WTC11 (cell line): ENCODE results near the gene HAP1. TPM values are rescaled to one million over a fixed set of nuclear protein-coding genes. Genes with fewer than 3 reads are reported as not detected.
"Not testable (repeated sequence)": the region's sequence is repeated elsewhere in the genome, so short reads cannot be mapped to it uniquely, and the experiment has no call there.

ENCODE experiments used
- ATAC-seq: fragments of 200-7000 bp; cut with Tn5 transposase; 2 replicates; pipeline ENCODE4 v1.10.0; 2021; ENCODE audit warnings: mild to moderate bottlenecking, moderate library complexity
- CTCF ChIA-PET: fragments of 300-600 bp; sonication (Branson Sonifier 250); formaldehyde crosslinking; loops from one replicate; lab custom pipeline; 2021; ENCODE audit warnings: antibody characterized with exemption; lab: Charles Lee
- POLR2A ChIA-PET: fragments of 350-600 bp; sonication (Branson Sonifier 250); formaldehyde crosslinking; loops from one replicate; lab custom pipeline; 2021; ENCODE audit warnings: antibody characterized with exemption; lab: Charles Lee
- DNase-seq: peaks from one replicate; pipeline ENCODE4 v3.0.0; 2021; ENCODE audit warnings: low spot score
- H3K27ac Mint-ChIP-seq: 2 replicates; pipeline ENCODE4 v1.8.0; 2021; ENCODE audit warnings: mixed read lengths
- H3K27me3 Mint-ChIP-seq: 2 replicates; pipeline ENCODE4 v1.8.0; 2021; ENCODE audit warnings: low read depth, mild to moderate bottlenecking, moderate library complexity, mixed read lengths
- H3K36me3 Mint-ChIP-seq: 2 replicates; pipeline ENCODE4 v1.8.0; 2021; ENCODE audit warnings: mixed read lengths
- H3K4me1 Mint-ChIP-seq: 2 replicates; pipeline ENCODE4 v1.8.0; 2022; ENCODE audit warnings: mixed read lengths
- H3K4me3 Mint-ChIP-seq: 2 replicates; pipeline ENCODE4 v1.8.0; 2021; ENCODE audit warnings: mild to moderate bottlenecking, moderate library complexity, mixed read lengths
- H3K9me3 Mint-ChIP-seq: 2 replicates; pipeline ENCODE4 v1.8.0; 2021; ENCODE audit warnings: mixed read lengths
- ETV6 ChIP-seq: sonication (generic); formaldehyde crosslinking; IDR thresholded peaks from 2 replicates; pipeline ENCODE4 v1.8.1; 2022; ENCODE audit warnings: mild to moderate bottlenecking, missing genetic modification reagents
- FOXP1 ChIP-seq: sonication (generic); formaldehyde crosslinking; IDR thresholded peaks from 2 replicates; pipeline ENCODE4 v1.8.0; 2022; ENCODE audit warnings: missing genetic modification reagents, mild to moderate bottlenecking, moderate library complexity, borderline replicate concordance
- NFYB ChIP-seq: sonication (generic); formaldehyde crosslinking; conservative IDR thresholded peaks from 2 replicates; pipeline ENCODE4 v1.8.0; 2022; ENCODE audit warnings: low read depth, missing genetic modification reagents
- SMAD3 ChIP-seq: sonication (generic); formaldehyde crosslinking; IDR thresholded peaks from 2 replicates; pipeline ENCODE4 v1.8.0; 2022; ENCODE audit warnings: missing genetic modification reagents, mild to moderate bottlenecking, borderline replicate concordance
- SP1 ChIP-seq: sonication (generic); formaldehyde crosslinking; conservative IDR thresholded peaks from 2 replicates; pipeline ENCODE4 v1.8.1; 2022; ENCODE audit warnings: missing genetic modification reagents
- ZNF121 ChIP-seq: sonication (generic); formaldehyde crosslinking; IDR thresholded peaks from 2 replicates; pipeline ENCODE4 v1.8.0; 2023; ENCODE audit warnings: missing genetic modification reagents
- ZNF423 ChIP-seq: fragments of 250-450 bp; sonication (Bioruptor Pico); IDR thresholded peaks from 2 replicates; pipeline ENCODE4 v2.1.2; 2022; ENCODE audit warnings: mild to moderate bottlenecking, moderate library complexity
- total RNA-seq: library from RNA; stranded (reverse); gene quantifications from 3 replicates; pipeline ENCODE4 v1.2.3, GENCODE V29; 2021
- TF ChIP-seq, protein P1 (sequence below): sonication (generic); formaldehyde crosslinking; IDR thresholded peaks from 2 replicates; pipeline ENCODE4 v1.8.0; 2023; ENCODE audit warnings: mild to moderate bottlenecking, missing genetic modification reagents
- TF ChIP-seq, protein P2 (sequence below): sonication (generic); formaldehyde crosslinking; IDR thresholded peaks from 2 replicates; pipeline ENCODE4 v1.8.0; 2022; ENCODE audit warnings: missing genetic modification reagents

Gene HAP1
- total RNA-seq, 1 experiment from 2014 or later = 4.4 TPM

DNA sequence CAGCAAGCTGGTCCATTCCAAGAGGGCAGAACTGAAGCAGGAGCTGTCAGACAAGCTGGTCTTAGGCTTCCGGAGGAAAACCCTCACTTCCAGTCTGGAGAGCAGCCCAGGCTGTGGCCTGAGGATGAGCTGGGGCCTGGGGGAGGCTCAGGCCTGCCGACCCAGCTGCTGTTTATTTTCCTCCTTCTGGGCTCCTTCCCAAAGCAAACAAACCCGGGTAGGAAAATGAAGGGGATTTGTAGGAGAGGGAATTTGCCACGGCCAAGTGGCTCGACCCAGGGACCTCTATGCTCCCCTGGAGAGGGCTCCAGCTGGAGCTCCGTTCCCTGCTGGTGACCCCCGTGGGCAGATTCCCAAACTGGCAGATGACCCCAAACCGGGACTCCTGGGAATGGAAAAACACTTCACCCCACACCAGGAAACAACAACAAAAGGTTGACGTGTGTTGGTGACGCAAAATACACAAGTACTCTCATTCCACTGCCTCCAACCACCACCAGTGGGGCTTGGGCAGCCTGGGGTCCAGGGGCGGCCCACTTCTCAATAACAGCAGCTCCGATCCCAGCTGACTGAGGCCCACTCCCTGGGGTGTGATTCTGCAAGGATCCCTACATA is 43.2 kb upstream of the HAP1 start:
- CTCF ChIA-PET = interaction anchor here (0.8 to 7.1 kb wide), 11 partner anchors 8 to 249 kb away, joined by 3 to 135 read pairs (median 4); partner anchors contain the start of genes JUP and P3H4
- no peaks in the 10 kb centered on the region for H3K9me3 Mint-ChIP-seq
- peaks cover 64% of the 10 kb centered on the region for H3K4me1 Mint-ChIP-seq
- H3K27ac Mint-ChIP-seq = peak overlapping the region; percentile 70; the same call in 1 of the 2 replicates
- H3K4me3 Mint-ChIP-seq = no peak overlapping the region
- POLR2A ChIA-PET = interaction anchor here (0.7 to 3.0 kb wide), 5 partner anchors 8 to 106 kb away, joined by 3 to 29 read pairs (median 3); partner anchors contain the start of gene JUP
- no peaks in the 10 kb centered on the region; the same call in 1 of the 2 replicates for H3K36me3 Mint-ChIP-seq
- TF ChIP-seq, protein P1, sequence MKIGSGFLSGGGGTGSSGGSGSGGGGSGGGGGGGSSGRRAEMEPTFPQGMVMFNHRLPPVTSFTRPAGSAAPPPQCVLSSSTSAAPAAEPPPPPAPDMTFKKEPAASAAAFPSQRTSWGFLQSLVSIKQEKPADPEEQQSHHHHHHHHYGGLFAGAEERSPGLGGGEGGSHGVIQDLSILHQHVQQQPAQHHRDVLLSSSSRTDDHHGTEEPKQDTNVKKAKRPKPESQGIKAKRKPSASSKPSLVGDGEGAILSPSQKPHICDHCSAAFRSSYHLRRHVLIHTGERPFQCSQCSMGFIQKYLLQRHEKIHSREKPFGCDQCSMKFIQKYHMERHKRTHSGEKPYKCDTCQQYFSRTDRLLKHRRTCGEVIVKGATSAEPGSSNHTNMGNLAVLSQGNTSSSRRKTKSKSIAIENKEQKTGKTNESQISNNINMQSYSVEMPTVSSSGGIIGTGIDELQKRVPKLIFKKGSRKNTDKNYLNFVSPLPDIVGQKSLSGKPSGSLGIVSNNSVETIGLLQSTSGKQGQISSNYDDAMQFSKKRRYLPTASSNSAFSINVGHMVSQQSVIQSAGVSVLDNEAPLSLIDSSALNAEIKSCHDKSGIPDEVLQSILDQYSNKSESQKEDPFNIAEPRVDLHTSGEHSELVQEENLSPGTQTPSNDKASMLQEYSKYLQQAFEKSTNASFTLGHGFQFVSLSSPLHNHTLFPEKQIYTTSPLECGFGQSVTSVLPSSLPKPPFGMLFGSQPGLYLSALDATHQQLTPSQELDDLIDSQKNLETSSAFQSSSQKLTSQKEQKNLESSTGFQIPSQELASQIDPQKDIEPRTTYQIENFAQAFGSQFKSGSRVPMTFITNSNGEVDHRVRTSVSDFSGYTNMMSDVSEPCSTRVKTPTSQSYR (CRISPR knock-in tag) = no peak
- peak; percentile 71 for TF ChIP-seq ZNF423
- ATAC-seq = no peak
- DNase-seq = no peak
- no peaks in the 10 kb centered on the region for H3K27me3 Mint-ChIP-seq

DNA sequence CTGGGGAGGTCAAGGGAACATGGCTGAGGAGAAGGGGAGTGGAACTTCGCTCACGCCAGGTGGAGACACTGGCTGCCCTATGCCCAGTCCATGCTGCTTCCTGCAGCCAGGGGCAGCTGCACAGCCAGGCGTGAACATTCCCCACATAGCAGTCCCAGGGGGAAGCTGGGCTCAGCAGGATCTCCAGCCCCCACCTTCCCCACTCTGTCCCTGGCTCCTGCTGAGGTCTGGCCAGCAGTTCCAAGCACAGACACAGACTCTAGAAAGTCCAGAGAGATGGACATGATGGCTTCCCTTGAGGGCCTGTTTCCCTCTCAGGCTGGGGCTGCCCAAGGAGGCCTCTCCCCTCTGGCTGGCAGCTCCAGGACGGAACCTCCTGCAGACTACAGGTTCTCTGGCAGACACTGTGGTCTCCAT is 42.7 kb upstream of the HAP1 start:
- Mint-ChIP-seq H3K4me3 (no peak overlapping the region), H3K9me3 (no peaks in the 10 kb centered on the region), H3K27ac (peak overlapping the region; percentile 70; the same call in 1 of the 2 replicates), H3K4me1 (peaks cover 64% of the 10 kb centered on the region), H3K36me3 (no peaks in the 10 kb centered on the region; the same call in 1 of the 2 replicates), H3K27me3 (no peaks in the 10 kb centered on the region)
- ATAC-seq (peak; percentile 7), DNase-seq (peak; percentile 34)
- TF ChIP-seq, protein P2, sequence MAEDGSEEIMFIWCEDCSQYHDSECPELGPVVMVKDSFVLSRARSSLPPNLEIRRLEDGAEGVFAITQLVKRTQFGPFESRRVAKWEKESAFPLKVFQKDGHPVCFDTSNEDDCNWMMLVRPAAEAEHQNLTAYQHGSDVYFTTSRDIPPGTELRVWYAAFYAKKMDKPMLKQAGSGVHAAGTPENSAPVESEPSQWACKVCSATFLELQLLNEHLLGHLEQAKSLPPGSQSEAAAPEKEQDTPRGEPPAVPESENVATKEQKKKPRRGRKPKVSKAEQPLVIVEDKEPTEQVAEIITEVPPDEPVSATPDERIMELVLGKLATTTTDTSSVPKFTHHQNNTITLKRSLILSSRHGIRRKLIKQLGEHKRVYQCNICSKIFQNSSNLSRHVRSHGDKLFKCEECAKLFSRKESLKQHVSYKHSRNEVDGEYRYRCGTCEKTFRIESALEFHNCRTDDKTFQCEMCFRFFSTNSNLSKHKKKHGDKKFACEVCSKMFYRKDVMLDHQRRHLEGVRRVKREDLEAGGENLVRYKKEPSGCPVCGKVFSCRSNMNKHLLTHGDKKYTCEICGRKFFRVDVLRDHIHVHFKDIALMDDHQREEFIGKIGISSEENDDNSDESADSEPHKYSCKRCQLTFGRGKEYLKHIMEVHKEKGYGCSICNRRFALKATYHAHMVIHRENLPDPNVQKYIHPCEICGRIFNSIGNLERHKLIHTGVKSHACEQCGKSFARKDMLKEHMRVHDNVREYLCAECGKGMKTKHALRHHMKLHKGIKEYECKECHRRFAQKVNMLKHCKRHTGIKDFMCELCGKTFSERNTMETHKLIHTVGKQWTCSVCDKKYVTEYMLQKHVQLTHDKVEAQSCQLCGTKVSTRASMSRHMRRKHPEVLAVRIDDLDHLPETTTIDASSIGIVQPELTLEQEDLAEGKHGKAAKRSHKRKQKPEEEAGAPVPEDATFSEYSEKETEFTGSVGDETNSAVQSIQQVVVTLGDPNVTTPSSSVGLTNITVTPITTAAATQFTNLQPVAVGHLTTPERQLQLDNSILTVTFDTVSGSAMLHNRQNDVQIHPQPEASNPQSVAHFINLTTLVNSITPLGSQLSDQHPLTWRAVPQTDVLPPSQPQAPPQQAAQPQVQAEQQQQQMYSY = no peak
- 0 out of 2 replicates have a peak, but pooled peaks have one; percentile 1 for TF ChIP-seq ZNF121 (CRISPR knock-in tag)
- ChIA-PET POLR2A (interaction anchor here (0.7 to 3.0 kb wide), 6 partner anchors 9 to 106 kb away, joined by 3 to 29 read pairs (median 3); partner anchors contain the start of gene JUP), CTCF (interaction anchor here (0.8 to 7.1 kb wide), 12 partner anchors 8 to 249 kb away, joined by 3 to 135 read pairs (median 4); partner anchors contain the start of genes JUP and P3H4)

GRCh38 chr17:41776262-41776900 is 41.9 kb upstream of the HAP1 start:
- CTCF ChIA-PET = interaction anchor here (0.7 to 7.1 kb wide), 9 partner anchors 9 to 184 kb away, joined by 3 to 135 read pairs (median 4); partner anchors contain the start of genes JUP and P3H4
- POLR2A ChIA-PET = interaction anchor here (0.6 to 3.0 kb wide), 4 partner anchors 9 to 149 kb away, joined by 3 to 29 read pairs (median 3); partner anchors contain the start of gene JUP
- TF ChIP-seq ZNF121 (CRISPR knock-in tag) = peak; percentile 82
- TF ChIP-seq, all 79 proteins: peak for 1; not testable (repeated sequence) for 78
- H3K4me3 Mint-ChIP-seq, ATAC-seq, H3K27me3 Mint-ChIP-seq, DNase-seq, H3K36me3 Mint-ChIP-seq, H3K9me3 Mint-ChIP-seq: not testable (repeated sequence)
- Mint-ChIP-seq H3K27ac (peak overlapping the region; percentile 72), H3K4me1 (peaks cover 62% of the 10 kb centered on the region)

DNA sequence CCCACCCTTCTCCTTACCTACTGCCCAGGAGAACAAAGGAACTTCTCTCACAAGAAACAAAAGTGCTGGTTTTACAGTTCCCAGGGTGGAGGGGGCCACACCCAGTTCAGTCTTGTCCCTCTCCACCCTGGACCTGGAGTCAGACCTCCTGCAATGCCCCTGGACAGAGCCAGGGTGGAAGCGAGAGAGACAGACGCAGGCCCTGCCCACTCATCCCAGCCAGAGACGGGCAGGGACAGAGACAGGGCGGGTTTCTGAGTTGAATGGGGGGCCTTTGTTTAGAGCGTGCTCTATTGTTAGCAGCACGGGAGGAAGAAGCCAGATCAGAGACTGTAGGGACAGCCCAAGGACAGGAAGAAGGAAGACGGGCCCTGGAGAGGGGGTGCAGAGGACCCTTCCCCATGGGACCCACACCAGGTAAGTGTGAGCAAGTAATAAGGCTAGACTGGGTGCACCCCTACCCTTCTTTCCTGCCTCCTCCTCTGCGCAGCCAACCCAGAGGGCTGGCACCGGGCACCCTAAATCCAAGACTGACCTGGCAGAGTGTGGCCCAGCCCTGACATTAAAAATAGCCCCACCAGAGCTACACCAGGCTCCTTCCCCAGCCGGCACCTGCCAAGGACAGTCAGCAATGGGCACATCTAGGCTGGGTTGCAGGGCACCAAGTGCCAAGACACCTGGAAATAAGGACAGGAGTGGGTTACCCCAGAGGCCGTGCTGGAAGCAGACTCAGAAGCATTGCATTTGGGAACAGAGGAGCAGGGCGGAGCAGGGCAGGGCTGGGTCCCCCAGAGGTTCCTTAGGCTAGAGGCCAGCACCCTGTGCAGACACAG is 41.2 kb upstream of the HAP1 start:
- no peak overlapping the region for H3K4me3 Mint-ChIP-seq
- ChIA-PET CTCF (interaction anchor here (4.5 to 7.1 kb wide), 2 partner anchors 10 to 25 kb away, joined by 31 to 135 read pairs; partner anchors contain the start of gene JUP), POLR2A (interaction anchor here (0.6 to 3.0 kb wide), 4 partner anchors 10 to 150 kb away, joined by 3 to 37 read pairs (median 16); partner anchors contain the start of gene JUP)
- H3K27me3 Mint-ChIP-seq = no peaks in the 10 kb centered on the region
- TF ChIP-seq NFYB (CRISPR knock-in tag) (no peak), FOXP1 (CRISPR knock-in tag) (peak; percentile 44; the same call in 1 of the 2 replicates), SP1 (CRISPR knock-in tag) (0 out of 2 replicates have a peak, but pooled peaks have one; percentile 28), SMAD3 (no peak), ETV6 (CRISPR knock-in tag) (peak; percentile 65; the same call in 1 of the 2 replicates)
- H3K36me3 Mint-ChIP-seq = peaks cover 5% of the 10 kb centered on the region
- peak overlapping the region; percentile 91 for H3K27ac Mint-ChIP-seq
- DNase-seq (peak; percentile 35), ATAC-seq (peak; percentile 64)
- H3K4me1 Mint-ChIP-seq = peaks cover 62% of the 10 kb centered on the region
- no peaks in the 10 kb centered on the region for H3K9me3 Mint-ChIP-seq
